AG04449 (cell line): ENCODE results near the gene RTKN.
A peak's percentile ranks its signal among the peaks of the same experiment; 100 is the strongest.
"Not testable (repeated sequence)": the region's sequence is repeated elsewhere in the genome, so short reads cannot be mapped to it uniquely, and the experiment has no call there.

Source experiments
- CTCF ChIA-PET: fragments of 350-600 bp; formaldehyde crosslinking; extraction: SDS; loops from one replicate; lab custom pipeline; 2021; ENCODE audit warnings: antibody characterized with exemption; lab: Yijun Ruan, JAX
- POLR2A ChIA-PET: fragments of 400-600, 350-600 bp; formaldehyde crosslinking; extraction: SDS; loops from one replicate; lab custom pipeline; 2020; ENCODE audit warnings: antibody characterized with exemption, inconsistent platforms; lab: Yijun Ruan, JAX
- DNase-seq: peaks from one replicate; pipeline ENCODE4 v3.0.0-alpha.2; 2010; ENCODE audit warnings: low read depth, low spot score
- H3K4me3 ChIP-seq: 2 replicates; pipeline ENCODE4 v1.5.1; 2011; ENCODE audit warnings: low read depth, mild to moderate bottlenecking, control low read depth, low read length
- TF ChIP-seq, protein P1 (sequence below): IDR thresholded peaks from one replicate; pipeline ENCODE4 v1.5.1; 2011; ENCODE audit warnings: mild to moderate bottlenecking, moderate library complexity, low read length, control low read depth, inconsistent platforms; ENCODE audit not compliant: insufficient read depth; ENCODE audit errors: missing control alignments

The RTKN gene, protein sequence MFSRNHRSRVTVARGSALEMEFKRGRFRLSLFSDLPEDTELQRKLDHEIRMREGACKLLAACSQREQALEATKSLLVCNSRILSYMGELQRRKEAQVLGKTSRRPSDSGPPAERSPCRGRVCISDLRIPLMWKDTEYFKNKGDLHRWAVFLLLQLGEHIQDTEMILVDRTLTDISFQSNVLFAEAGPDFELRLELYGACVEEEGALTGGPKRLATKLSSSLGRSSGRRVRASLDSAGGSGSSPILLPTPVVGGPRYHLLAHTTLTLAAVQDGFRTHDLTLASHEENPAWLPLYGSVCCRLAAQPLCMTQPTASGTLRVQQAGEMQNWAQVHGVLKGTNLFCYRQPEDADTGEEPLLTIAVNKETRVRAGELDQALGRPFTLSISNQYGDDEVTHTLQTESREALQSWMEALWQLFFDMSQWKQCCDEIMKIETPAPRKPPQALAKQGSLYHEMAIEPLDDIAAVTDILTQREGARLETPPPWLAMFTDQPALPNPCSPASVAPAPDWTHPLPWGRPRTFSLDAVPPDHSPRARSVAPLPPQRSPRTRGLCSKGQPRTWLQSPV

DNA sequence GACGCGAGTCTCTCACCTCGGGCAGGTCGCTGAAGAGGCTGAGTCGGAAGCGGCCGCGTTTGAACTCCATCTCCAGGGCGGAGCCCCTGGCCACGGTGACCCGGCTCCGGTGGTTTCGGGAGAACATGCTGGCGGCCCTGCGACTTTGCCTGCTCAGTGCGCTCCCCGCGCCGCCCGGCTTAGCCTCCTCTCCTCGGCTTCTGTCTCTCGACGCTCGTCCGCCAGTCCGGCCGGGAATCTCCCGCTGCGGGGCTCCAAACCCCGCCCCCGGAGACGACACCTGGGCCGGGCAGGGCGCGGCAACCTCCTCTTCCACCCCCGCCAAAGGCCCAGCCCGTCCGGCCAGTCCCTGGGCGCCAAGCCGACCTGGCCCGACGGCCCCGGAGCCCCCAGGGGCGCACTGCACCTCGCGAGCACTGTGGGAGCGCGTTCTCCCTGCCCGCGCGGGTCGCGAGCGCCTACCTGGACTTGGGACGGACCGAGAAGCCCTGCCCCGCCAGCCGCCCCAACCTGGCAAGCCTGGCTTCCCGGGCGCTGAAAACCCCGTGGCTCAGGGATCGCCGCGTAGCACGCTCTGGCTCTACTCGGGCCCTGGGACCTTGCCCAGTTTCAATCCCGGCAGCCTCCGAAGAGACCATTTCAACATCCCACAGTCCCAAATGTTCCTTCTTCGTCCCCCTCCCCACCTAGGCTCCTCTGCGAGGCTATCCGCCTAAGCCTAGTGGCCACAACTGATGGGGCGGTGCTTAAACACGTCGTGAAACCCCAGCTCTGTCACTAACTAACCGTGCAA is at the start of gene RTKN:
Gene RTKN, minus strand, starts transcription at position 248 of the 793 bp plus-strand sequence. Its CDS starts 121 bp downstream, at position 127.
- ChIA-PET POLR2A (no interaction called here), CTCF (interaction anchor here (1.2 to 2.2 kb wide), 4 partner anchors 13 to 53 kb away, joined by 3 to 6 read pairs (median 4); partner anchors contain the start of gene INO80B)
- H3K4me3 ChIP-seq: peak within 1 kb of the TSS; percentile 71
- TF ChIP-seq, protein P1, sequence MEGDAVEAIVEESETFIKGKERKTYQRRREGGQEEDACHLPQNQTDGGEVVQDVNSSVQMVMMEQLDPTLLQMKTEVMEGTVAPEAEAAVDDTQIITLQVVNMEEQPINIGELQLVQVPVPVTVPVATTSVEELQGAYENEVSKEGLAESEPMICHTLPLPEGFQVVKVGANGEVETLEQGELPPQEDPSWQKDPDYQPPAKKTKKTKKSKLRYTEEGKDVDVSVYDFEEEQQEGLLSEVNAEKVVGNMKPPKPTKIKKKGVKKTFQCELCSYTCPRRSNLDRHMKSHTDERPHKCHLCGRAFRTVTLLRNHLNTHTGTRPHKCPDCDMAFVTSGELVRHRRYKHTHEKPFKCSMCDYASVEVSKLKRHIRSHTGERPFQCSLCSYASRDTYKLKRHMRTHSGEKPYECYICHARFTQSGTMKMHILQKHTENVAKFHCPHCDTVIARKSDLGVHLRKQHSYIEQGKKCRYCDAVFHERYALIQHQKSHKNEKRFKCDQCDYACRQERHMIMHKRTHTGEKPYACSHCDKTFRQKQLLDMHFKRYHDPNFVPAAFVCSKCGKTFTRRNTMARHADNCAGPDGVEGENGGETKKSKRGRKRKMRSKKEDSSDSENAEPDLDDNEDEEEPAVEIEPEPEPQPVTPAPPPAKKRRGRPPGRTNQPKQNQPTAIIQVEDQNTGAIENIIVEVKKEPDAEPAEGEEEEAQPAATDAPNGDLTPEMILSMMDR: no peak
- no peak for DNase-seq

DNA sequence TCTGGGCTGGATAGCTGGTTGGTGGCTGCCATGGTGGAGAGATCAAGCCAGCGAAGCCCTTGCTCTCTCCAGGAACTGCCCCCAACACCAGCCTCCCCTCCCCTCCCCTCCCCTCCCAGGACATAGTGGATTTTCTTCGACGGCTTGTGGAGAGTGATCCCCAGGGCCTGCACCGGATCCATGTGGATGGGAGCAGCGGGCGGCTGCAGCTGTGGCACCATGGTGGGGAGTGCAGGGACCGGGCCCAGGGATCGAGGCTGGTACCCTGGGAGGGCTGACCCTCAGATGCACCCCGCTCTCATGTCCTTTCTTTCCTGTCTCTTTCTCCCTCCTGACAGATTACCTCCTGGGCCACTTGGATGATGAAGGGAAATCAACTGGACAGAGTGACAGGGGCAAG is 48.2 kb upstream of the RTKN start:
- TF ChIP-seq, protein P1: no peak
- ChIA-PET CTCF (interaction anchor here (0.8 to 15.3 kb wide), 5 partner anchors 9 to 98 kb away, joined by 3 to 401 read pairs (median 3); no protein-coding TSS in a partner anchor), POLR2A (interaction anchor here (1.1 kb wide), 1 partner anchor 9 kb away, joined by 3 read pairs; no protein-coding TSS in a partner anchor)
- no peak for DNase-seq
- no peak overlapping the region for H3K4me3 ChIP-seq

DNA sequence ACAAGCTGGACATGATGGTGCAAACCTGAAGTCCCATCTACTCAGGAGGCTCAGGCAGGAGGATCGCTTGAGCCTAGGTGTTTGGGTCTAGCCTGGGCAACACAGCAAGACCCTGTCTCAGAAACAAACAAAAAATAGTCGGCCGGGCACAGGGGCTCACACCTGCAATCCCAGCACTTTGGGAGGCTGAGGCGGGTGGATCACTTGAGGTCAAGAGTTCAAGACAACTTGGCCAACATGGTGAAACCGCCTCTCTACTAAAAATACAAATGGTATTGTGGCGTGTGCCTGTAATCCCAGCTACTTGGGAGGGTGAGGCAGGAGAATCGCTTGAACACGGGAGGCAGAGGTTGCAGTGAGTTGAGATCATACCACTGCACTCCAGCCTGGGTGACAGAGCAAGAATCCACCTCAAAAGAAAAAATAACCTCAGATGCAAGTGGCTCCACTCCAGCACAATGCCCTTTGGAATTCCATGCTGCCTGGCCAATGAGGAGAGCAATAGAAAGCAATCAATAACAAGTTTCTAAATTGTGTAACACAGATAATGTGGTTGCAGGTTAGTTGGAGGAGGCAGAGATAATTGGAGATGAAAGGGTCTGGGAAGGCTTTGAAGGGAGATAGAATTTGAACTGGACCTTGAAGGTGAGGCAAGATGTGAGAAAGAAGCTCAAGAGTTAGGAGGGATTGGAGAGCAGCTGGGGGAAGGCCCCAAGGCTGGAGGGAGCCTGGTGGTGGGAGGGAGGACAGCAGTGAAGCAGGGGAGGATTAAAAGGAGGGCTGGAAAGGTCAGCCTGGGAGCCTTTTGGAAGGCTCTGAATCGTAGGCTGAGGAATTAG is 47.1 kb upstream of the RTKN start:
- no peak for DNase-seq
- CTCF ChIA-PET: interaction anchor here (0.6 to 15.3 kb wide), 7 partner anchors 10 to 97 kb away, joined by 3 to 401 read pairs (median 4); partner anchors contain the start of gene PCGF1
- no peak overlapping the region for H3K4me3 ChIP-seq
- TF ChIP-seq, protein P1: no peak
- POLR2A ChIA-PET: interaction anchor here (0.7 to 1.1 kb wide), 3 partner anchors 8 to 88 kb away, joined by 3 read pairs; no protein-coding TSS in a partner anchor

DNA sequence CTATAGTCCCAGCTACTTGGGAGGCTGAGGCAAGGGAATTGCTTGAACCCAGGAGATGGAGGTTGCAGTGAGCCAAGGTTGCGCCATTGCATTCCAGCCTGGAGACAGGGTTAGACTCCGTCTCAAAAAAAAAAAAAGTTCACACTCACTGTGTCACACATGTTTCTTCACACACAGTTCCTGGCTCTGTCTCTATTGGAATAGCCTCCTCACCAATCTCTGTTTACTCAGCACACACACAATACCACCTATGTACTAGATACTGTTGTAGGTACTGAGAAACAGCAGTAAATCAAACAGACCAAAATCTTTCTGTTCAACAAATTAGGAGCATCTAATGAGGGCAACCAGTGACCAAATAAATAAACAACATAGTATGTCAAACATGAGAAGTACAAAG is 44.4 kb upstream of the RTKN start:
- H3K4me3 ChIP-seq: no peak overlapping the region
- ChIA-PET POLR2A (no interaction called here), CTCF (interaction anchor here (0.9 to 15.3 kb wide), 2 partner anchors 98 to 235 kb away, joined by 3 to 401 read pairs; no protein-coding TSS in a partner anchor)
- TF ChIP-seq, protein P1: no peak
- no peak for DNase-seq

DNA sequence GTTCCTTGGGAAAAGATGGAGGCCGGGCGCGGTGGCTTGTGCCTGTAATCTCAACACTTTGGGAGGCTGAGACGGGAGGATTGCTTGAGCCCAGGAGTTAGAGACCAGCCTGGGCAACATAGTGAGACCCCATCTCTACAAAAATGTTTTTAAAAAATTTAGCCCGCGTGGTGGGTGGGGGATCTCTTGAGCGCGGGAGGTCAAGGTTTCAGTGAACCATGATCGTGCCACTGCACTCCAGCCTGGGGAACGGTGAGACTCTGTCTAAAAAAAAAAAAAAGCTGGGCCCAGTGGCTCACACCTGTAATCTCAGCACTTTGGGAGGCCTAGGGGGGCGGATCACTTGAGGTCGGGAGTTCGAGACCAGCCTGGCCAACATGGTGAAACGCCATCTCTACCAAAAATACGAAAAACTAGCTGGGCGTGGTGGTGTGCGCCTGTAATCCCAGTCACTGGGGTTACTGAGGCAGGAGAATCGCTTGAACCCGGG is 42.0 kb upstream of the RTKN start:
- CTCF ChIA-PET: interaction anchor here (0.6 to 15.3 kb wide), 18 partner anchors 9 to 154 kb away, joined by 3 to 401 read pairs (median 10); partner anchors contain the start of genes AUP1, HTRA2, INO80B and LBX2
- H3K4me3 ChIP-seq: peak overlapping the region; percentile 99
- POLR2A ChIA-PET: interaction anchor here (1.2 to 3.1 kb wide), 4 partner anchors 17 to 104 kb away, joined by 3 to 10 read pairs (median 6); partner anchors contain the start of genes AUP1 and HTRA2
- DNase-seq: not testable (repeated sequence)
